Retinal pigment epithelial cell (primary cell): ENCODE results near the gene TMCC1.
"Not testable (repeated sequence)": the region's sequence is repeated elsewhere in the genome, so short reads cannot be mapped to it uniquely, and the experiment has no call there.

ENCODE experiments used
- DNase-seq: peaks from one replicate; pipeline ENCODE4 v3.0.0-alpha.2; 2010; ENCODE audit warnings: low read depth
- H3K4me3 ChIP-seq: 2 replicates; pipeline ENCODE4 v1.5.1; 2011; ENCODE audit warnings: mild to moderate bottlenecking, low read length, control low read depth, moderate library complexity
- TF ChIP-seq, protein P1 (sequence below): conservative IDR thresholded peaks from 2 replicates; pipeline ENCODE4 v1.5.1; 2011; ENCODE audit warnings: low read depth, low read length, control low read depth, inconsistent platforms

Gene TMCC1

DNA sequence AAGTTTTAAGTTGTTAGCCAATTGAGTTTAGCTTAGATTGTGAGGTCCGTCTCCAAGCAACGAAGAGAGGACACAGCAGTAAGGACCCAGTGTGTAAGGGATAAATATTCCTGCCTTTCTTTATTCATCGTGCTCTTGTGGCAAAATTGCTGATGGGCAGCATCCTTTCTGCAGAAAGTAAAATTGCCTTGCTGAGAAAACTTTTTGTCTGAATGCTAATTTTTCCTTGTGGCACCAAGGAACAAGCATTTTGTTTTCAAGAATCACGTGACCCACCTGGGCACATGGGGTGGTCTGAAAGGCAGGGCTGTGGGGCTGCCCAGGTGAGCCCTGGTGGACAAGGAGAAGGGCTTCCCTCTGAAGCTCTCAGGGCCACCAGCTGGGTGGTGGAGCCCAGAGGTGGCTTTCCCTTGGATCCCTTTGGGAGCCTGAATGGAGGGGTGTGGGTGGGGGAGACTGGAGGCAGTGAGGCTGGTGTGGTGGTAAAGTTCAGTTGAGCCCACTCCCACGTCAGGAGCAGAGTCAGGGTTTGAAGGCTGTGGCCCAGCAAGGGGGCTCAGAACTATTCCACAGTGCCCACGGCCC, 24.0 kb upstream of the TMCC1 start:
- no peak overlapping the region for H3K4me3 ChIP-seq
- no peak for DNase-seq
- TF ChIP-seq, protein P1, sequence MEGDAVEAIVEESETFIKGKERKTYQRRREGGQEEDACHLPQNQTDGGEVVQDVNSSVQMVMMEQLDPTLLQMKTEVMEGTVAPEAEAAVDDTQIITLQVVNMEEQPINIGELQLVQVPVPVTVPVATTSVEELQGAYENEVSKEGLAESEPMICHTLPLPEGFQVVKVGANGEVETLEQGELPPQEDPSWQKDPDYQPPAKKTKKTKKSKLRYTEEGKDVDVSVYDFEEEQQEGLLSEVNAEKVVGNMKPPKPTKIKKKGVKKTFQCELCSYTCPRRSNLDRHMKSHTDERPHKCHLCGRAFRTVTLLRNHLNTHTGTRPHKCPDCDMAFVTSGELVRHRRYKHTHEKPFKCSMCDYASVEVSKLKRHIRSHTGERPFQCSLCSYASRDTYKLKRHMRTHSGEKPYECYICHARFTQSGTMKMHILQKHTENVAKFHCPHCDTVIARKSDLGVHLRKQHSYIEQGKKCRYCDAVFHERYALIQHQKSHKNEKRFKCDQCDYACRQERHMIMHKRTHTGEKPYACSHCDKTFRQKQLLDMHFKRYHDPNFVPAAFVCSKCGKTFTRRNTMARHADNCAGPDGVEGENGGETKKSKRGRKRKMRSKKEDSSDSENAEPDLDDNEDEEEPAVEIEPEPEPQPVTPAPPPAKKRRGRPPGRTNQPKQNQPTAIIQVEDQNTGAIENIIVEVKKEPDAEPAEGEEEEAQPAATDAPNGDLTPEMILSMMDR: no peak

DNA sequence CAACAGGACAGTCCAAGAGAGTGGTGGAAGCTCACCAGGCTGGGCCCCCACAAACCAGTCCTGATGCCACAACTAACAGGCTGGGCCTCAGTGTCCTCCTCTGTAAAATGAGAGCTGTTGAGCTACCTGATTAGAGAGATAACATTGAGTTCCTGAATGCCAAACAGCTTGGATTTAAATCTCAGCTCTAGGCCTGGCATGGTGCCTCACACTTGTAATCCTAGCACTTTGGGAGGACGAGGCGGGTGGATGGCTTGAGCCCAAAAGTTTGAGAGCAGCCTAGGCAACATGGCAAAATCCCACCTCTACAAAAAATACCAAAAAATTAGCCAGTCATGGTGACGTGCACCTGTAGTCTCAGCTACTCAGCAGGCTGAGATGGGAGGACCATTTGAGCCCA, 20.1 kb upstream of the TMCC1 start:
- no peak for DNase-seq
- no peak overlapping the region for H3K4me3 ChIP-seq
- TF ChIP-seq, protein P1: no peak

DNA sequence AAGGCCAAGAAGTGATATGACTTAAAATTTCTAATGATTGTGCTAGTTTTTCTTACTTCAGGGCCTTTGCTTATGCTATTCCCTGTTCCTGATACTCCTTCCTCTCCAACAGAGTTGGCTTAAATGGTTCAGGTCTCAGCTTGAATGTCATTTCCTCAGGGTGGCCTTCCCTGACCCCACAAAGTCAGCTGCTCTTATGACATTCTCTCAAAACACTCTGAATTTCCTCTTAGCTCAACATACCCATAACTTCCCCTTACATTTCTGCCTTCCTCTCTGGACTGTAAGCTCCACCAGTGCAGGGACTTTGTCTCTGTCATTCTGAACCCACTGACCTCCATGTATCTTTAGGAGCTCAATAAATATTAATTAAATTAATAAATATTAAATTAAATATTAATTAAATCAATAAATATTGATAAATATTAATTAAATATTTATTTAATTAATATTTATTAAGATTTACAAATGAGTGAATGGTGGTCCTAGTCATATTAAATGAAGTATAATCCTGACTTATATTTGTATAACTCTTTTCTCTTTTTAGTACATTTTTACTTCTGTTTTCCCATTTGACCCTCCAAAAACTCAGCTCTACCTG, 17.9 kb upstream of the TMCC1 start:
- H3K4me3 ChIP-seq: no peak overlapping the region
- TF ChIP-seq, protein P1: no peak
- DNase-seq: no peak

DNA sequence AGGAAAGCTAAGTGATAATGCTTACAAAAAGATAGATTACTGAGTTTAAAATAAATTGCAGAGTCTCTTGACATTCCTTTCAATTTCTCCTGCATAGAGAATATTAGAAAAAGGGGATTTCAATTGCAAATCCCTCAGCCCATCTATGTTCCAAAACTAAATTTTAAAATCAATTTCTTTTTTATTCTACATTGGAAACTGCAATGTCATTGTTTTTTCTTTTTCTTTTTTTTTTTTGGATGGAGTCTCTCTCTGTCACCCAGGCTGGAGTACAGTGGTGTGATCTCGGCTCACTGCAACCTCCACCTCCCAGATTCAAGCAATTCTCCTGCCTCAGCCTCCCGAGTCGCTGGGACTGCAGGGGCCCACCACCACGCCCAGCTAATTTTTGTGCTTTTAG, 15.7 kb upstream of the TMCC1 start:
- DNase-seq, H3K4me3 ChIP-seq: not testable (repeated sequence)

DNA sequence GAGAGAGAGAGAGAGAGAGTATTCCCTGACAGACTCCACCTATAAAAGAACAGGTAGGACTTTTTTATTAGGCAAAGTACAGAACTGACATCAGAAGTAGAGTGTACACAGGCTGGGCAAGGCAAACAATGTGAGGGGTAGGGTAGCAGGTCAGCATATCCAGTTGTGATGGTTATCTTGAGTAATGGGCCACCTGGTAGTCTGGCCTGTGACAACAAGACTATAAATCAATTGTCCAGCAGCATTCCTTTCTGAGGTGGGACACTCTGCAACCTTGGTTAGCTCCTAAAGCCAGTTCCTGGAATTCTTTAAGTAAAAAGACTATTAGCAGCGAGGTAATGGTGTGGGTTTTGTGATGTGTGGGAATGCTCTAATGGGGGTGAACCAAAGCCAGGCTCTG, 14.9 kb upstream of the TMCC1 start:
- no peak for DNase-seq
- TF ChIP-seq, protein P1: no peak
- H3K4me3 ChIP-seq: no peak overlapping the region

DNA sequence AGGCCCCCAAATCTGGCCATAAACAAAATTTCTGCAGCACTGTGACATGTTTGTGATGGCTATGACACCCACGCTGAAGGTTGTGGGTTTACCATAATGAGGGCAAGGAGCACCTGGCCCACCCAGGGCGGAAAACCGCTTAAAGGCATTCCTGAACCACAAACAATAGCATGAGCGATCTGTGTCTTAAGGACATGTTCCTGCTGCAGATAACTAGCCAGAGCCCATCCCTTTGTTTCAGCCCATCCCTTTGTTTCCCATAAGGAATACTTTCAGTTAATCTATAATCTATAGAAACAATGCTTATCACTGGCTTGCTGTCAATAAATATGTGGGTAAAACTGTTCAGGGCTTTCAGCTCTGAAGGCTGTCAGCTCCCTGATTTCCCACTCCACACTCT, 7.8 kb upstream of the TMCC1 start:
- not testable (repeated sequence) for DNase-seq, H3K4me3 ChIP-seq

DNA sequence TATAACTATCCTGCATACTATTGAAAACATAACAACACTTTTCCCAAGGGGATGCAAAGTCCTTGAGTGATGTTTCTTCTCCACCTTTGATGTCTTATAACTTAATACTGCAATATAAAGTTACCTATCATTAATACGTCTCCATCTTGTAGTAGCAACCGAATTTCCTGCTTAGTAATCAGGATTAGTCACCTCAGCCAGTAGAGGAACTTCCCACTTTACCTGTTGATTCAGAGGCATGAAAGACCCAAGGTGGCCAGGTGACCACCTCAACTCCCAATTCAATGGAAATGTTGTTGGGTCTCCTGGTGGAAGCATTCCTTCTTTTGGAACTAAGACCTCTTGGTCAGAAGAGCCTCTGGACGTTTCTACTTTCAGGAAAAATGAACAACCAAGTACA, 3.5 kb upstream of the TMCC1 start:
- TF ChIP-seq, protein P1: no peak
- no peak overlapping the region for H3K4me3 ChIP-seq
- no peak for DNase-seq

DNA sequence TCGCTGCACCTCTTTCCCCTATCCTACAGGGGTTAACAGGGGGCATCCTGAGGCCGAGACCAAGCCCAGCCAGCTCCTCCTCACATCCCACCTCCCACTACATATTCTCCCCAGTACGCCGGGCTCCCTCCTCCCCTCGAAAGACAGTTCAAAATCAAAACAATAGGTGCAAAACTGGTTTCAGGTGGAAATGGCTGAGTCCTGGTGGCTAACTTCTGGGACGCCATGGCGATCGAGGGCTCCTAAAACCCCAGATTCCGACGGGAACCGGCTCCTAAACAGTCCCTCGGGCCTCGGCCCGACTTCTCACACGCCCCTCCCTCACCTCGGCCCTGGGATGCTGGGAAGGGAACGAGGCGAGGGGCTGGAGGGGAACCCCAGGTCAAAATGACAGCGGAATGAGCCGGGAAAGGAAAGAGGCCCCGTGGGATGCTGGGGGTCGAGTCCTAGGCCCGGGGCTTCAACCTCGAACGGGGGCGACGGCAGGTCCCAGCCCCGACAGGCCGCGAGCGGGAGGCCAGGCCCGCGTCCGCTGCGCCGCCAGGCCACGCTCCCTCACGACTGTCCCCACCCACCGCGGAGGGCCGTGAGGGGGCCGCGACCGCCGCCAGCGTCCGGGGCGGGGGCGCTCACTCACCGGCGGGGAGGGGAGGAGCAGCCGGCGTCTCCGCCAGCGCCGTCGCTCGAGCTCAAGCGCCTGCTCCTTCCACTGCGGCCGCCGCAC, 492 bp downstream of the TMCC1 start:
- no peak for DNase-seq
- TF ChIP-seq, protein P1: no peak
- peak overlapping the region; percentile 81 for H3K4me3 ChIP-seq
